Endothelial cell of umbilical vein (primary cell): ENCODE results near the gene SEBOX. TPM values are rescaled to one million over a fixed set of nuclear protein-coding genes. Genes with fewer than 3 reads are reported as not detected.

Experiments used
- BruUV-seq: library from RNA; stranded (reverse); fragments of 400-500 nt; replicated peaks from 2 replicates; lab custom pipeline; 2021; lab: Mats Ljungman, UMichigan
- CTCF ChIA-PET: fragments of 300-600, 350-600 bp; sonication (Branson Sonifier 250); formaldehyde crosslinking; loops from one replicate; lab custom pipeline; 2021; ENCODE audit warnings: antibody characterized with exemption, inconsistent platforms; lab: Charles Lee
- POLR2A ChIA-PET: fragments of 300-600, 350-600 bp; sonication (Branson Sonifier 250); formaldehyde crosslinking; loops from one replicate; lab custom pipeline; 2021; ENCODE audit warnings: antibody characterized with exemption, inconsistent platforms; lab: Charles Lee
- DNase-seq: peaks from one replicate; pipeline ENCODE4 v3.0.0-alpha.2; 2011; ENCODE audit warnings: low read depth, low spot score
- FAIRE-seq: peaks from 2 replicates; lab custom pipeline; 2011; peaks lifted over from hg19 to GRCh38; lab: Jason Lieb, UNC
- H2AFZ ChIP-seq: 2 replicates; pipeline ENCODE4 v1.6.0; 2012; ENCODE audit warnings: low read depth, low read length, control low read depth, inconsistent platforms
- H3K27ac ChIP-seq: 2 replicates; pipeline ENCODE4 v1.5.1; 2011; ENCODE audit warnings: low read depth, mild to moderate bottlenecking, control low read depth, low read length, moderate library complexity; ENCODE audit not compliant: insufficient read depth
- H3K27me3 ChIP-seq, 2 experiments: 2 replicates each; pipeline versions ENCODE4 v1.6.0 to v1.6.1; 2011; ENCODE audit warnings: low read length in 2 of 2, mixed read lengths in 1 of 2; ENCODE audit not compliant: control insufficient read depth in 2 of 2, insufficient read depth in 2 of 2
- H3K36me3 ChIP-seq, 2 experiments: 2 replicates in 1 of 2; 3 replicates in 1 of 2; pipeline ENCODE4 v1.5.1; 2011; ENCODE audit warnings: low read length in 2 of 2, mild to moderate bottlenecking in 1 of 2, moderate library complexity in 1 of 2; ENCODE audit not compliant: control insufficient read depth in 2 of 2, insufficient read depth in 2 of 2; ENCODE audit errors: extremely low read depth in 1 of 2
- H3K4me1 ChIP-seq: 3 replicates; pipeline ENCODE4 v1.5.1; 2011; ENCODE audit warnings: mild to moderate bottlenecking, low read length; ENCODE audit not compliant: control insufficient read depth, insufficient read depth; ENCODE audit errors: extremely low read depth
- H3K4me2 ChIP-seq: 2 replicates; pipeline ENCODE4 v1.6.1; 2011; ENCODE audit warnings: low read length, control low read depth, mixed read lengths; ENCODE audit not compliant: insufficient read depth
- H3K4me3 ChIP-seq, 3 experiments: fragments of 200-600 bp in 1 of 3; sonication (generic), shearing (Covaris generic) in 1 of 3; replicated peaks in 1 of 3; 2 replicates each; pipeline ENCODE4 v1.5.1; 2011 to 2016; ENCODE audit warnings: control low read depth in 3 of 3, low read length in 3 of 3, mild to moderate bottlenecking in 2 of 3, inconsistent platforms in 1 of 3, low read depth in 1 of 3, moderate library complexity in 1 of 3; ENCODE audit not compliant: insufficient read depth in 1 of 3
- H3K79me2 ChIP-seq: 2 replicates; pipeline ENCODE4 v1.6.0; 2012; ENCODE audit warnings: low read length, inconsistent platforms; ENCODE audit not compliant: control insufficient read depth, insufficient read depth
- H3K9ac ChIP-seq: replicated peaks from 2 replicates; pipeline ENCODE3; 2011; ENCODE audit warnings: low read length, control low read depth; ENCODE audit not compliant: insufficient read depth; ENCODE audit errors: extremely low read depth
- H3K9me1 ChIP-seq: replicated peaks from 3 replicates; pipeline ENCODE4 v1.6.0; 2011; ENCODE audit warnings: mild to moderate bottlenecking, low read length; ENCODE audit not compliant: control insufficient read depth, insufficient read depth; ENCODE audit errors: extremely low read depth
- H3K9me3 ChIP-seq: replicated peaks from 2 replicates; pipeline ENCODE4 v1.5.1; 2012; ENCODE audit warnings: low read length, inconsistent platforms; ENCODE audit not compliant: control insufficient read depth, insufficient read depth
- H4K20me1 ChIP-seq: replicated peaks from 2 replicates; pipeline ENCODE3; 2011; ENCODE audit warnings: mild to moderate bottlenecking, low read length; ENCODE audit not compliant: control insufficient read depth, insufficient read depth; ENCODE audit errors: extremely low read depth
- CTCF ChIP-seq, 2 donors: IDR thresholded peaks; 1 replicate in 1 of 2; 2 replicates in 1 of 2; pipeline ENCODE4 v1.5.1; 2011; ENCODE audit warnings: low read length in 2 of 2, mild to moderate bottlenecking in 2 of 2, moderate library complexity in 2 of 2, control low read depth in 1 of 2, inconsistent platforms in 1 of 2, low read depth in 1 of 2; ENCODE audit not compliant: insufficient read depth in 1 of 2; ENCODE audit errors: extremely low read depth in 1 of 2
- EZH2 ChIP-seq: IDR thresholded peaks from 2 replicates; pipeline ENCODE4 v1.6.1; 2012; ENCODE audit warnings: borderline replicate concordance, low read depth, mild to moderate bottlenecking, moderate library complexity, low read length, inconsistent platforms; ENCODE audit not compliant: severe bottlenecking
- FOS ChIP-seq: IDR thresholded peaks from 2 replicates; pipeline ENCODE4 v1.6.1; 2011; ENCODE audit warnings: mild to moderate bottlenecking, low read length, moderate library complexity, borderline replicate concordance; ENCODE audit not compliant: insufficient read depth
- GATA2 ChIP-seq: IDR thresholded peaks from 2 replicates; pipeline ENCODE4 v1.7.0; 2011; ENCODE audit warnings: low read depth, mild to moderate bottlenecking, moderate library complexity, mixed read lengths, low read length; ENCODE audit not compliant: insufficient read length, insufficient read depth
- JUN ChIP-seq: IDR thresholded peaks from 2 replicates; pipeline ENCODE4 v1.6.1; 2011; ENCODE audit warnings: borderline replicate concordance, low read depth; ENCODE audit not compliant: insufficient read length, insufficient read depth
- MYC ChIP-seq: IDR thresholded peaks from one replicate; pipeline ENCODE4 v1.6.1; 2011; ENCODE audit warnings: mild to moderate bottlenecking, low read depth, low read length
- POLR2A ChIP-seq: IDR thresholded peaks from 2 replicates; pipeline ENCODE4 v1.6.1; 2012; ENCODE audit warnings: low read depth, mild to moderate bottlenecking, control low read depth, low read length
- POLR2AphosphoS5 ChIP-seq: IDR thresholded peaks from 2 replicates; pipeline ENCODE4 v1.6.1; 2012; ENCODE audit warnings: low read depth, mild to moderate bottlenecking, control low read depth, low read length, moderate library complexity; ENCODE audit not compliant: insufficient read depth
- dilution Hi-C: fragments of 300-500 bp; cut with MboI; formaldehyde crosslinking; loops from one replicate; pipeline ENCODE4 v1.15.0; 2019; ENCODE audit warnings: low sequenced_read_pairs; ENCODE audit not compliant: extremely low pct_ligation_motif_present
- intact Hi-C: fragments of 100-400 bp; cut with micrococcal nuclease; formaldehyde crosslinking; loops from one replicate; pipeline ENCODE4 v1.10.0; 2022
- polyA plus RNA-seq, 4 experiments: library from polyadenylated mRNA; depleted of rRNA in 3 of 4; stranded (reverse) in 3 of 4; unstranded in 1 of 4; fragments of >200 nt; gene quantifications; 2 replicates each; pipeline versions ENCODE4 v1.2.1 to v1.2.3, GENCODE V29; 2011 to 2012; ENCODE audit warnings: missing spikeins in 1 of 4
- total RNA-seq: library from RNA; stranded (reverse); gene quantifications from 2 replicates; pipeline ENCODE4 v1.2.3, GENCODE V29; 2021
- TF ChIP-seq, protein P1 (sequence below): IDR thresholded peaks from 2 replicates; pipeline ENCODE4 v1.6.1; 2011; ENCODE audit not compliant: insufficient read depth, insufficient read length

Gene SEBOX
- total and polyA plus RNA-seq, 2 donors (not counting 3 experiments of a cell fraction or from before 2014, with no cell fraction given): not detected

GRCh38 chr17:28396635-28397239, 31.7 kb upstream of the SEBOX start:
- CTCF ChIA-PET: interaction anchor here (0.6 to 3.0 kb wide), 4 partner anchors 13 to 29 kb away, joined by 3 to 11 read pairs (median 5); no protein-coding TSS in a partner anchor

GRCh38 chr17:28395968-28396367, 31.0 kb upstream of the SEBOX start:
- Histone ChIP-seq H3K27me3 (no peaks in the 10 kb centered on the region), H3K79me2 (no peaks in the 10 kb centered on the region), H3K4me3 (no peak overlapping the region), H3K9ac (no peak overlapping the region), H3K9me1 (no peaks in the 10 kb centered on the region), H3K9me3 (no peaks in the 10 kb centered on the region), H3K4me1 (peaks cover 4% of the 10 kb centered on the region), H4K20me1 (no peaks in the 10 kb centered on the region), H3K4me2 (no peak overlapping the region), H3K36me3 (no peaks in the 10 kb centered on the region), H3K27ac (no peak overlapping the region), H2AFZ (no peak overlapping the region)
- TF ChIP-seq JUN (no peak), CTCF (IDR thresholded peaks at IDR 0.05; ENCODE audit: extremely low read depth in 1 of 2, insufficient read depth in 1 of 2, low read depth in 1 of 2, low read length in 2 of 2) (no peak), GATA2 (no peak), MYC (no peak), EZH2 (no peak), FOS (no peak), POLR2AphosphoS5 (no peak), POLR2A (no peak)
- TF ChIP-seq, protein P1, sequence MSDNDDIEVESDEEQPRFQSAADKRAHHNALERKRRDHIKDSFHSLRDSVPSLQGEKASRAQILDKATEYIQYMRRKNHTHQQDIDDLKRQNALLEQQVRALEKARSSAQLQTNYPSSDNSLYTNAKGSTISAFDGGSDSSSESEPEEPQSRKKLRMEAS: no peak
- CTCF ChIA-PET: interaction anchor here (1.0 to 1.3 kb wide), 3 partner anchors 14 to 30 kb away, joined by 3 to 5 read pairs (median 5); no protein-coding TSS in a partner anchor
- POLR2A ChIA-PET: no interaction called here
- DNase-seq (no peak), FAIRE-seq (no peak)
- BruUV-seq: no TSS peak
- intact Hi-C loops (no loop called here), dilution Hi-C loops (no loop called here)

More at GRCh38 chr17:28396635-28397239, 31.7 kb upstream of the SEBOX start:
- no peak overlapping the region for H2AFZ ChIP-seq
- no peaks in the 10 kb centered on the region for H3K79me2 ChIP-seq
- no peaks in the 10 kb centered on the region for H3K36me3 ChIP-seq
- no peak for FAIRE-seq
- BruUV-seq: no TSS peak
- H3K4me3 ChIP-seq: no peak overlapping the region
- dilution Hi-C loops (no loop called here), intact Hi-C loops (no loop called here)
- no peak for DNase-seq
- H3K27ac ChIP-seq: no peak overlapping the region
- H3K9me3 ChIP-seq: no peaks in the 10 kb centered on the region
- H3K4me1 ChIP-seq: peaks cover 4% of the 10 kb centered on the region
- no peak overlapping the region for H3K9ac ChIP-seq
- no peak for TF ChIP-seq POLR2A
- H3K9me1 ChIP-seq: no peaks in the 10 kb centered on the region
- H3K4me2 ChIP-seq: no peak overlapping the region
- POLR2A ChIA-PET: no interaction called here
- H3K27me3 ChIP-seq: no peaks in the 10 kb centered on the region
- no peaks in the 10 kb centered on the region for H4K20me1 ChIP-seq
